GM12874 (cell line): ENCODE measurements around the gene ANKRD29.

Experiments
- CTCF ChIP-seq: IDR thresholded peaks from 2 replicates; pipeline ENCODE4 v1.5.1; 2011; ENCODE audit warnings: low read depth, mild to moderate bottlenecking, control low read depth, low read length, moderate library complexity; ENCODE audit not compliant: insufficient read depth

The ANKRD29 gene

GRCh38 chr18:23568281-23569138, 94.2 kb downstream of the ANKRD29 start:
- TF ChIP-seq CTCF: no peak

- no peak for TF ChIP-seq CTCF
Measured at GRCh38 chr18:23567671-23568070, 95.0 kb downstream of the ANKRD29 start.

GRCh38 chr18:23565916-23566547, 96.7 kb downstream of the ANKRD29 start:
- TF ChIP-seq CTCF: no peak

- TF ChIP-seq CTCF: no peak
Measured at GRCh38 chr18:23563377-23564043, 99.2 kb downstream of the ANKRD29 start.

- TF ChIP-seq CTCF: no peak
Measured at GRCh38 chr18:23560186-23560585, 102.5 kb downstream of the ANKRD29 start.

- TF ChIP-seq CTCF: no peak
Measured at GRCh38 chr18:23556145-23556780, 106.4 kb downstream of the ANKRD29 start.

- no peak for TF ChIP-seq CTCF
Measured at GRCh38 chr18:23553887-23554286, 108.8 kb downstream of the ANKRD29 start.
